Tibial artery (tissue), 4 donors: ENCODE results near the gene ANKS1A.

ENCODE experiments used
- DNase-seq, 2 donors: peaks; one replicate each; pipeline ENCODE4 v3.0.0-alpha.2; 2019
- H3K27ac ChIP-seq, 2 donors: fragments of 200-600 bp; sonication (generic) in 1 of 2; 1 replicate in 1 of 2; 2 replicates in 1 of 2; pipeline ENCODE4 v1.5.1; 2018 to 2019; ENCODE audit warnings: mild to moderate bottlenecking in 1 of 2
- H3K27me3 ChIP-seq, 2 donors: fragments of 200-600 bp; sonication (generic) in 1 of 2; one replicate each; pipeline versions ENCODE4 v1.5.1 to v1.6.0; 2016 to 2019
- H3K36me3 ChIP-seq, 3 donors: fragments of 200-600 bp; sonication (generic) in 2 of 3; one replicate each; pipeline ENCODE4 v1.5.1; 2016 to 2019; ENCODE audit warnings: mild to moderate bottlenecking in 2 of 3
- H3K4me1 ChIP-seq, 4 donors: fragments of 200-600 bp; sonication (generic) in 2 of 4; 1 replicate in 3 of 4; 2 replicates in 1 of 4; pipeline ENCODE4 v1.5.1; 2016 to 2019
- H3K4me3 ChIP-seq, 2 donors: fragments of 200-600 bp; sonication (generic) in 1 of 2; 1 replicate in 1 of 2; 2 replicates in 1 of 2; pipeline ENCODE4 v1.5.1; 2018 to 2019; ENCODE audit warnings: mild to moderate bottlenecking in 2 of 2
- H3K9me3 ChIP-seq, 3 donors: fragments of 200-600 bp; sonication (generic) in 1 of 3; one replicate each; pipeline ENCODE4 v1.5.1; 2016 to 2019
- intact Hi-C: fragments of 100-400 bp; cut with DNase I; formaldehyde crosslinking; loops from one replicate; pipeline ENCODE4 v1.15.0; 2023; ENCODE audit warnings: low total_unique reads
- TF ChIP-seq, protein P1 (sequence below), 2 experiments: fragments of 200-600 bp in 1 of 2; fragments of 450-650 bp in 1 of 2; IDR thresholded peaks; one replicate each; pipeline ENCODE4 v1.5.1; 2017 to 2019; ENCODE audit warnings: antibody characterized with exemption in 2 of 2, mild to moderate bottlenecking in 1 of 2, moderate library complexity in 1 of 2

Gene ANKS1A

DNA sequence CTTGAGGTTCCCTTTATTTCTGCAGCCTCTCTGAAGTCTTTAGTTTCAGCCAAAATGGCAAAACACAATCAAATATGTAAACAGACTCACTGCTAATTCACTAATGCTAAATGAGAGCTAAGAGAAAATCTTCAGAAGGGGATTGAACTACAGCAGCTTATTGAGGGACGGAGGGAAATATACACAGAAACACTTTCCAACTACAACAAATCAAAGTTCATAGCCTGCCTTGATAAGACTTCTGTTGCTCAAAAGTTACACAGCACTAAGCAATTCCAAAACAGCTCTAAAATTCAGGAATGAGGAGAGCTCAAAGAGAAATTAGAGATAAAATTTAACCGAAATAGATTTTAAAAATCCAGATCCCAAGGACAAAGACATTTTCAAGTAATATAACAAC is 250.4 kb downstream of the ANKS1A start:
- Histone ChIP-seq H3K36me3 (no peaks in the 10 kb centered on the region), H3K9me3 (no peaks in the 10 kb centered on the region), H3K4me3 (no peak overlapping the region), H3K27ac (no peak overlapping the region), H3K27me3 (peaks cover 0 to 9% of the 10 kb centered on the region in 2 donors), H3K4me1 (peaks cover 0 to 11% (median 6%) of the 10 kb centered on the region in 4 donors)
- TF ChIP-seq, protein P1, sequence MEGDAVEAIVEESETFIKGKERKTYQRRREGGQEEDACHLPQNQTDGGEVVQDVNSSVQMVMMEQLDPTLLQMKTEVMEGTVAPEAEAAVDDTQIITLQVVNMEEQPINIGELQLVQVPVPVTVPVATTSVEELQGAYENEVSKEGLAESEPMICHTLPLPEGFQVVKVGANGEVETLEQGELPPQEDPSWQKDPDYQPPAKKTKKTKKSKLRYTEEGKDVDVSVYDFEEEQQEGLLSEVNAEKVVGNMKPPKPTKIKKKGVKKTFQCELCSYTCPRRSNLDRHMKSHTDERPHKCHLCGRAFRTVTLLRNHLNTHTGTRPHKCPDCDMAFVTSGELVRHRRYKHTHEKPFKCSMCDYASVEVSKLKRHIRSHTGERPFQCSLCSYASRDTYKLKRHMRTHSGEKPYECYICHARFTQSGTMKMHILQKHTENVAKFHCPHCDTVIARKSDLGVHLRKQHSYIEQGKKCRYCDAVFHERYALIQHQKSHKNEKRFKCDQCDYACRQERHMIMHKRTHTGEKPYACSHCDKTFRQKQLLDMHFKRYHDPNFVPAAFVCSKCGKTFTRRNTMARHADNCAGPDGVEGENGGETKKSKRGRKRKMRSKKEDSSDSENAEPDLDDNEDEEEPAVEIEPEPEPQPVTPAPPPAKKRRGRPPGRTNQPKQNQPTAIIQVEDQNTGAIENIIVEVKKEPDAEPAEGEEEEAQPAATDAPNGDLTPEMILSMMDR (IDR thresholded peaks at IDR 0.05): no peak
- intact Hi-C loops: no loop called here
- DNase-seq: no peak

DNA sequence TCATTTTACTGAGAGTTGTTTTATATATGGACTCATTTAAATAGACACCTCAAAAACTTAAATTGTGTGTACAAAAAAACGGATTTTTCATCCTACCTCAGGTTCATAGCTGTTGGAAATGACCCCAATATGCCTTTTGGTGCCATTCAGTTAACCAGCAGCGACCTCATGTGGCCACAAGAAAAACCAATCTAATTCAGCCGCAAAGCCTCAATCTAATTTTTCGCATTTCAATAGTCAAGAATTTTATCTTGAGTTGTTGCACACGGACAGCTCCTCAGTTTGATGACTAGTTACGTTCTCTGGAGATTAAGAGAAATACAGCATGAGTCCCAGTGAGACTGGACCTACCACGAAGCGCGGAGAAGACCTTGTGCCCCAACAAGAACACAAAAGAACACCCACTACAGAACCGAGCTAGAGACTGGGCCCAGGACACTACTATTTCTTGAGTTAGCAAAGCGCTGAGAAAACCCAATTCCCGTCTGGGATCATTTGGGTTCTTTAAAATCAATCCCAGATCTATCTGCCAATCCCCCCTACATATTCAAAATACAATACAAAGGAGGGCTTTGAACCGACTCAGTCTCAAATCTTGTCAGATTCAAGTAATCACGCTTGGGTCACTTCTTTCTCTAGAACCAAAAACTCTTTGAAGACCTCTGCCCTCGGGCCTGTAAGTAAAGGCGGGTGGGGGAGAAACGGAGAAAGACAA is 251.0 kb downstream of the ANKS1A start:
- TF ChIP-seq, protein P1 (IDR thresholded peaks at IDR 0.05): peak; percentile 84 to 95
- no peak overlapping the region for H3K4me3 ChIP-seq
- peaks cover 0 to 11% (median 6%) of the 10 kb centered on the region in 4 donors for H3K4me1 ChIP-seq
- no peak for DNase-seq
- no peaks in the 10 kb centered on the region for H3K9me3 ChIP-seq
- intact Hi-C loops: loop anchor here (2.0 kb wide), 1 partner anchor 153 kb away; no protein-coding TSS in a partner anchor
- H3K27me3 ChIP-seq: peaks cover 0 to 9% of the 10 kb centered on the region in 2 donors
- no peaks in the 10 kb centered on the region for H3K36me3 ChIP-seq
- H3K27ac ChIP-seq: no peak overlapping the region

DNA sequence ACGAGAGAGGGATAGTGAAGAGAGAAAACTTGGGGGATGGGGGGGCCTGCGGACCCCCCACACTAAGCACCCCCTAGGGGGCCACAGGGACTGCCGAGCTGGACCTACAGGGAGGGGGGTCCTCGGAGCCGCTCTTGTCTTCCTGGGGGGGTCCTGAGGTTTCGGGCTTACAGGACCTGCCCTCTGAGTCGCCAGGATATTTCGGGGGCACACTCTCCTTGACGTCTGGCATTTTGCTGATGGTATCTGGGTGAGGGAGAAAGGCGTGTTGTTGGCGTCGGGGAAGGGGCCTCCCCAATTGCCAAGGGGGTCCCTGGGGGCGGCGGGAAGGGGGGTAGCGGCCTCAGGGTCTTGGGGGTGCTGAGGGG is 251.6 kb downstream of the ANKS1A start:
- intact Hi-C loops: loop anchor here (2.0 kb wide), 1 partner anchor 154 kb away; no protein-coding TSS in a partner anchor
- no peak for DNase-seq
- peak overlapping the region; percentile 26 to 41 for H3K4me3 ChIP-seq
- H3K36me3 ChIP-seq: no peaks in the 10 kb centered on the region
- H3K9me3 ChIP-seq: no peaks in the 10 kb centered on the region
- H3K27me3 ChIP-seq: peaks cover 0 to 9% of the 10 kb centered on the region in 2 donors
- TF ChIP-seq, protein P1 (IDR thresholded peaks at IDR 0.05): no peak
- H3K27ac ChIP-seq: no peak overlapping the region
- H3K4me1 ChIP-seq: peaks cover 0 to 11% (median 6%) of the 10 kb centered on the region in 4 donors
